ENCODE results near the gene FAM210B. TPM values are rescaled to one million over a fixed set of nuclear protein-coding genes. Genes with fewer than 3 reads are reported as not detected.

The FAM210B gene
- total RNA-seq, 1 experiment from 2014 or later = 42.4 TPM

Other genes with a start within 250 kb of the FAM210B start
- gene MC3R, start 110.2 kb upstream of the FAM210B start, total RNA-seq (2014; rRNA removed) = not detected in 2 replicates
- 117 and 130 TPM in 2 replicates for gene AURKA, start 33.2 kb downstream of the FAM210B start, total RNA-seq (2014; rRNA removed)
- gene CSTF1, start 33.7 kb downstream of the FAM210B start, total RNA-seq (2014; rRNA removed) = 46.5 and 54.4 TPM in 2 replicates
- gene CASS4, start 53.3 kb downstream of the FAM210B start, total RNA-seq (2014; rRNA removed) = 1.2 and 3.8 TPM in 2 replicates
- gene RTF2, start 109.7 kb downstream of the FAM210B start, total RNA-seq (2014; rRNA removed) = 77.2 and 81.4 TPM in 2 replicates
- gene FAM209A, start 165.8 kb downstream of the FAM210B start, total RNA-seq (2014; rRNA removed) = not detected in 2 replicates
- gene FAM209B, start 174.3 kb downstream of the FAM210B start, total RNA-seq (2014; rRNA removed) = not detected in 2 replicates

All from LHCN-M2 (cell line).